Upper lobe of left lung (tissue), 6 donors: ENCODE results near the gene SURF1. TPM values are rescaled to one million over a fixed set of nuclear protein-coding genes. Genes with fewer than 3 reads are reported as not detected.
A peak's percentile ranks its signal among the peaks of the same experiment; 100 is the strongest.

Experiments used
- ATAC-seq, 2 donors: fragments of 200-7000 bp; cut with Tn5 transposase; one replicate each; pipeline ENCODE4 v1.9.1; 2022; ENCODE audit warnings: mild to moderate bottlenecking in 2 of 2, moderate library complexity in 2 of 2; ENCODE audit not compliant: low FRiP score in 2 of 2
- DNase-seq, 2 donors: peaks; one replicate each; pipeline ENCODE4 v3.0.0-alpha.2; 2019 to 2020
- H3K27ac ChIP-seq, 4 donors: fragments of 200-600 bp; sonication (generic); one replicate each; pipeline ENCODE4 v1.5.1; 2016 to 2019
- H3K27me3 ChIP-seq, 4 donors: fragments of 200-600 bp; sonication (generic); one replicate each; pipeline ENCODE4 v1.5.1; 2017 to 2019
- H3K36me3 ChIP-seq, 4 donors: fragments of 200-600 bp; sonication (generic); one replicate each; pipeline ENCODE4 v1.5.1; 2016 to 2019
- H3K4me1 ChIP-seq, 4 donors: fragments of 200-600 bp; sonication (generic); one replicate each; pipeline ENCODE4 v1.5.1; 2018 to 2019
- H3K4me3 ChIP-seq, 4 donors: fragments of 200-600 bp; sonication (generic); one replicate each; pipeline ENCODE4 v1.5.1; 2017 to 2019; ENCODE audit warnings: mild to moderate bottlenecking in 2 of 4, moderate library complexity in 1 of 4
- H3K9me3 ChIP-seq, 4 donors: fragments of 200-600 bp; sonication (generic); one replicate each; pipeline ENCODE4 v1.5.1; 2018 to 2019
- CTCF ChIP-seq, 6 experiments: fragments of 450-650 bp in 4 of 6; fragments of 200-600 bp in 2 of 6; sonication (generic) in 2 of 6; IDR thresholded peaks; one replicate each; pipeline ENCODE4 v1.5.1; 2016 to 2019; ENCODE audit warnings: antibody characterized with exemption in 6 of 6
- EP300 ChIP-seq, 4 donors: sonication (generic); formaldehyde crosslinking; IDR thresholded peaks; one replicate each; pipeline ENCODE4 v1.5.1; 2017; ENCODE audit warnings: antibody characterized with exemption in 4 of 4, control low read depth in 2 of 4
- POLR2A ChIP-seq, 4 donors: fragments of 450-650 bp; IDR thresholded peaks; one replicate each; pipeline ENCODE4 v1.5.1; 2016 to 2017; ENCODE audit warnings: antibody characterized with exemption in 4 of 4, mild to moderate bottlenecking in 2 of 4
- POLR2AphosphoS5 ChIP-seq, 2 donors: sonication (generic); formaldehyde crosslinking; IDR thresholded peaks; one replicate each; pipeline ENCODE4 v1.5.1; 2017; ENCODE audit warnings: antibody characterized with exemption in 2 of 2
- WGBS, 2 donors: methylation state at CpG; one replicate each; pipeline ENCODE4 v1.1.5; 2017 to 2018; 5-methylcytosine and 5-hydroxymethylcytosine counted together
- total RNA-seq, 6 donors: library from RNA; depleted of rRNA in 4 of 6; stranded (reverse); fragments of >200 nt in 4 of 6; gene quantifications; one replicate each; pipeline versions ENCODE4 v1.1.0 to v1.2.1, GENCODE V29; 2016 to 2021
- donor health status: DM: no; HTN: no; CAD: no; lungs with moderate emphysema.
- donor health status: DM: no; HTN: yes; CAD: no; lungs with severe emphysema.

The SURF1 gene
- total RNA-seq, 6 donors from 2014 or later, result 25.1 to 64.8 (median 45.5) TPM

GRCh38 chr9:133375116-133375723 is 18.9 kb upstream of the SURF1 start:
- H3K9me3 ChIP-seq, result no peaks in the 10 kb centered on the region
- H3K4me3 ChIP-seq, result peak overlapping the region; percentile 70 to 96 (median 82)
- ATAC-seq (peak in 1 of 2 donors; percentile 5), DNase-seq (peak in 1 of 2 donors; percentile 67)
- TF ChIP-seq POLR2AphosphoS5 (IDR thresholded peaks at IDR 0.05), result peak in 1 of 2 donors; percentile 26
- no peak for TF ChIP-seq EP300 (IDR thresholded peaks at IDR 0.05)
- peaks cover 0 to 14% (median 7%) of the 10 kb centered on the region in 4 donors for H3K36me3 ChIP-seq
- peak overlapping the region; percentile 95 to 100 (median 96) for H3K27ac ChIP-seq
- peaks cover 39 to 54% (median 51%) of the 10 kb centered on the region in 4 donors for H3K4me1 ChIP-seq
- 0 to 1% methylated on average over 5 to 8 of the region's 39 CpGs for WGBS, 2 donors
- no peaks in the 10 kb centered on the region for H3K27me3 ChIP-seq

- H3K9me3 ChIP-seq, result no peaks in the 10 kb centered on the region
- WGBS, 2 donors, result 15 to 16% methylated on average over 12 of the region's 12 CpGs
- DNase-seq (no peak), ATAC-seq (no peak)
- peaks cover 43 to 59% (median 56%) of the 10 kb centered on the region in 4 donors for H3K4me1 ChIP-seq
- H3K4me3 ChIP-seq, result peak overlapping the region; percentile 70 to 96 (median 82)
- peak overlapping the region; percentile 95 to 100 (median 96) for H3K27ac ChIP-seq
- H3K36me3 ChIP-seq, result peaks cover 0 to 20% (median 7%) of the 10 kb centered on the region in 4 donors
- H3K27me3 ChIP-seq, result no peaks in the 10 kb centered on the region
- TF ChIP-seq EP300 (IDR thresholded peaks at IDR 0.05), result no peak
- TF ChIP-seq CTCF (IDR thresholded peaks at IDR 0.05), result no peak
- TF ChIP-seq POLR2A (IDR thresholded peaks at IDR 0.05), result no peak
- no peak for TF ChIP-seq POLR2AphosphoS5 (IDR thresholded peaks at IDR 0.05)
These were observed 18.4 kb upstream of the SURF1 start for GRCh38 chr9:133374612-133375115.

GRCh38 chr9:133372144-133372543 is 15.9 kb upstream of the SURF1 start:
- TF ChIP-seq CTCF (IDR thresholded peaks at IDR 0.05), result no peak
- no peak for TF ChIP-seq POLR2AphosphoS5 (IDR thresholded peaks at IDR 0.05)
- TF ChIP-seq EP300 (IDR thresholded peaks at IDR 0.05), result no peak
- no peak for TF ChIP-seq POLR2A (IDR thresholded peaks at IDR 0.05)
- Histone ChIP-seq H3K9me3 (no peaks in the 10 kb centered on the region), H3K4me1 (peaks cover 62 to 82% (median 74%) of the 10 kb centered on the region in 4 donors), H3K36me3 (peaks cover 4 to 41% (median 10%) of the 10 kb centered on the region in 4 donors), H3K27ac (peak overlapping the region in 1 of 4 donors; percentile 62), H3K4me3 (no peak overlapping the region), H3K27me3 (no peaks in the 10 kb centered on the region)
- 87 to 88% methylated on average over 6 to 7 of the region's 7 CpGs for WGBS, 2 donors
- ATAC-seq, result no peak
- DNase-seq, result no peak

- H3K4me1 ChIP-seq, result peaks cover 62 to 75% (median 67%) of the 10 kb centered on the region in 4 donors
- H3K4me3 ChIP-seq, result peak overlapping the region in 2 of 4 donors; percentile 0 to 8
- H3K27ac ChIP-seq, result peak overlapping the region in 2 of 4 donors; percentile 62 to 63
- no peaks in the 10 kb centered on the region for H3K9me3 ChIP-seq
- H3K27me3 ChIP-seq, result no peaks in the 10 kb centered on the region
- 54 to 69% methylated on average over 12 of the region's 12 CpGs for WGBS, 2 donors
- no peak for DNase-seq
- peaks cover 9 to 50% (median 18%) of the 10 kb centered on the region in 4 donors for H3K36me3 ChIP-seq
- TF ChIP-seq POLR2A (IDR thresholded peaks at IDR 0.05), result no peak
- TF ChIP-seq CTCF (IDR thresholded peaks at IDR 0.05), result no peak
- no peak for TF ChIP-seq POLR2AphosphoS5 (IDR thresholded peaks at IDR 0.05)
- no peak for TF ChIP-seq EP300 (IDR thresholded peaks at IDR 0.05)
- no peak for ATAC-seq
These were observed 15.0 kb upstream of the SURF1 start for GRCh38 chr9:133371261-133371711.

- peaks cover 13 to 56% (median 24%) of the 10 kb centered on the region in 4 donors for H3K36me3 ChIP-seq
- DNase-seq, result peak in 1 of 2 donors; percentile 28
- no peak for ATAC-seq
- 63 to 66% methylated on average over 6 to 9 of the region's 9 CpGs for WGBS, 2 donors
- H3K4me1 ChIP-seq, result peaks cover 62 to 75% (median 67%) of the 10 kb centered on the region in 4 donors
- peak overlapping the region; percentile 10 to 63 (median 43) for H3K27ac ChIP-seq
- no peaks in the 10 kb centered on the region for H3K9me3 ChIP-seq
- peak overlapping the region in 1 of 4 donors; percentile 8 for H3K4me3 ChIP-seq
- no peaks in the 10 kb centered on the region for H3K27me3 ChIP-seq
- TF ChIP-seq CTCF (IDR thresholded peaks at IDR 0.05) (no peak), POLR2A (IDR thresholded peaks at IDR 0.05) (peak in 1 of 4 donors; percentile 6)
These were observed 14.4 kb upstream of the SURF1 start for GRCh38 chr9:133370685-133371084.
